HG03439 (cell line): Measurements from ENCODE around the gene ZNF3.

ENCODE experiments used
- ATAC-seq: cut with Tn5 transposase; IDR thresholded peaks from one replicate; pipeline ENCODE4 v1.9.1; 2021; ENCODE audit warnings: mild to moderate bottlenecking, moderate library complexity; ENCODE audit not compliant: unreplicated experiment

The ZNF3 gene

DNA sequence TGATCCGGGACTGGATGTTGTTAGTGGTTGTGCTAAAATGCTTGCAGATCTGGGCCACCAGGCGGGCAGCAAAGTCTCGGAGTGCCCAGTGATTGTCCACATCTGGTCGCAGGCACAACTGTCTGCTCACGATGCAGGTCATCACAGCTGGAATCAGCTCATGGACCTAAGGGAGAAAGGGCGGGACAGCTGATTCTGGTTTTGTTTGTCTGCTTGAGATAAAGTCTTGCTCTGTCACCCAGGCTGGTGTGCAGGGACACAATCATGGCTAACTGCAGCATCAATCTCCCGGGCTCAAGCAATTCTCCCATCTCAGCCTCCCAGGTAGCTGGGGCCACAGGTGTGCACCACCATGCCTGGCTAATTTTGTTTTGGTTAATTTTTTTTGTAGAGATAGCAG lies 29.6 kb upstream of the ZNF3 start:
- no peak for ATAC-seq

DNA sequence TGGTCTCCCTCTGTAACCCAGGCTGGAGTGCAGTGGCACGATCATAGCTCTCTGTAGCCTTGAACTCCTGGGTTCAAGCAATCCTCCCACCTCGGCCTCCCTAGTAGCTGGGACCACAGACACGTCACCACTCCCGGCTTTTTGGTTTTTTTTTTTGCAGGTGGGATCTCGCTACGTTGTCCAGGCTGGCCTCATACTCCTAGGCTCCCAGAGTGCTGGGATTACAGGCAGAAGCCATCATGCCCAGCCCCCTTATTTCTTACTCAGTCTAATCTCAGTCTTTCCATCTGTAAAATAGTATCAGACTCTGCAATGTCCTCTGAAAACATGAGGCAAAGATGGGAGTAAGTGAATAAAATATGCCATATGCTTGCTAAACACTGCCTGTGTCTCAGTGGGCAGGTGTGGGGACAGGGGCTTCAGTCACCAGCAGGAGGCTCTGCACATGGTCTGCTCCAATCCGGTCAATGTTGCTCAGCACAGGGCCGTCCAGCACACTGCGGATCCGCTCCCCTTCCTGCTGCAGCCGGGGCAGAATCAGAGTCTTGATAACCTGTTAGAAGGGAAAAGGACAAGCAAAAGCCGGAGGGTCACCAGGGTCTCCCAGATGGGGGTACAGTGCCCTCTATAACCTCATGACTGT lies 28.1 kb upstream of the ZNF3 start:
- ATAC-seq: no peak

DNA sequence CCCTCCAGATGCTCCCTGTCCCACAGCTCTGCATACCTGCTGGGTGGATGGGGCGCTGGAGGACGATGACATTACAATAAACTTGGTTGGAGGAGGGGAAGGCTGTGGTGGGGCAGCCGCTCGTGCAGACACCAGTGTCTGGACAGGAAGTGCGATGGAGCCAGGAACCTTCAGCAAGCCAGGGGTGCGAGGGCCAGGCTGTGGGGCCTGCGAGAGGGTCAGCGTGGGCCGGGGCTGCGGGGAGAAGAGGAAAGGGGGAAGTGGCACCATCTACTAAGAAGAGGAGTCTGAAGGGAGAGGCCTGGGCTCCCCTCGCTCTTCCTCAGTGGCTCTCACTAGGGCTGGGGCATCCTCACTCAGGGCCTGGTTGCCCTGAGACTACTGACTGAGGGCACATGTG lies 26.4 kb upstream of the ZNF3 start:
- no peak for ATAC-seq

DNA sequence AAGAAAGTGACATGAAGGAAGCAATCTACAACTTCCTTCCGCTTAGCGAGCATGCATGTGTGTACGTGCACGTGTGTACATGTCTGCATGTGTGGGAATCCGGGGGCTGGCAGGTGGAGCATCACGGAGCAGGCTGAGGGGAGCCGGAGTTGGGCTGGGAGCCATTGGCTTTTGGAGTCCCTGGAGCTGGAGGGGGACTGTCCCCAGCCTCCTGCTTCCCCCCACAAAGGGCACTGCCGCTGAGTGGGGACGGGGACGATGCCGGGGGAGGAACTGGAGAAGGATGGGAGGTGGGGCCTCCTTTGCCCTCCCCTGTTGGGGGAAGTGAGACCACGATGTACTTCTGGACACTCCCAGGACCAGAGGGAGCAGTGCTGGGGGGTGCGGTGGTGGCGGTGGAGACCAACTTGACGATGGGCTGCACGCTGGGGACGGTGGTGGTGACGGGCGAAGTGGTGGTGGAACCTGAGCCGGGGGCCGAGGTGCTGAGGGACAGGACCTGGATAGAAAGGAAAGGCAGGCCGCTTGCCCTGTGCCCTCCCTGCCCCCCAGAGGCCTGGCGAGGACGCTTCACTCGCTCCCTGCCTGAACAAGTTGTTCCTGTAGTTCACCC lies 25.7 kb upstream of the ZNF3 start:
- ATAC-seq: no peak

DNA sequence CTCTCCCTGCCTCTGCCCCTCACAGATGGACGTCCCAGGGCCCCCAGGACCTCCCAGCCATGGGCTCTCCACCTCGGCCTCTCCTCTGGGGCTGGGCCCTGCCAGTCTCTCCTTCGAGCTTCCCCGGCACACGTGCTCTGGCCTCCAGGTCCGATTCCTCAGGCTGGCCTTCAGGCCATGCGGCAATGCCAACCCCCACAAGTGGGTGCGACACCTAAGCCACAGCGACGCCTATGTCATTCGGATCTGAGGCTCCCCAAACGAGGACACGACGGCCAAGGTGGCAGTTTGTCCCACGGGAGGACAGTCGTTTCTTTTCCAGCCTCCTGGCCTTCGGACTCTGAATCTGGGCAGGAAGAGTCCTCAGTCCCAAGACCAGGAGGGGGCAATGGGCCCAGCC lies 25.1 kb upstream of the ZNF3 start:
- no peak for ATAC-seq

DNA sequence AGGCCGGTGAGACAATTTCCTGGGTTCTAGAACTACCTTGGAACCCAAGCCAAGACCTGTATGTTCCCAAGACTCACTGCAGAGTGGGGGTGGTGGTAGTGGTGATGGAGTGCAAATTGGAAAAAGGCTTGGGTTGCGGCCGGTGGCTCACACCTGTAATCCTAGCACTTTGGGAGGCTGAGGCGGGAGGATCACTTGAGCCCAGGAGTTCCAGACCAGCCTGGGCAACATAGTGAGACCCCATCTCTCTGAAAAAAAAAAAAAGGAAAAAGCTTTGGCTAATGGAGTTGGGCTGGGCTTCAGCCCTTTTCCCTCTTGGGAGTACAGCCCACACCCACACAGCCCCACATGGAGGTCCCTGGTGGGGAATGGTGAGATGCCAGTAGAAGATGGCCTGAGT lies 24.0 kb upstream of the ZNF3 start:
- ATAC-seq: no peak

DNA sequence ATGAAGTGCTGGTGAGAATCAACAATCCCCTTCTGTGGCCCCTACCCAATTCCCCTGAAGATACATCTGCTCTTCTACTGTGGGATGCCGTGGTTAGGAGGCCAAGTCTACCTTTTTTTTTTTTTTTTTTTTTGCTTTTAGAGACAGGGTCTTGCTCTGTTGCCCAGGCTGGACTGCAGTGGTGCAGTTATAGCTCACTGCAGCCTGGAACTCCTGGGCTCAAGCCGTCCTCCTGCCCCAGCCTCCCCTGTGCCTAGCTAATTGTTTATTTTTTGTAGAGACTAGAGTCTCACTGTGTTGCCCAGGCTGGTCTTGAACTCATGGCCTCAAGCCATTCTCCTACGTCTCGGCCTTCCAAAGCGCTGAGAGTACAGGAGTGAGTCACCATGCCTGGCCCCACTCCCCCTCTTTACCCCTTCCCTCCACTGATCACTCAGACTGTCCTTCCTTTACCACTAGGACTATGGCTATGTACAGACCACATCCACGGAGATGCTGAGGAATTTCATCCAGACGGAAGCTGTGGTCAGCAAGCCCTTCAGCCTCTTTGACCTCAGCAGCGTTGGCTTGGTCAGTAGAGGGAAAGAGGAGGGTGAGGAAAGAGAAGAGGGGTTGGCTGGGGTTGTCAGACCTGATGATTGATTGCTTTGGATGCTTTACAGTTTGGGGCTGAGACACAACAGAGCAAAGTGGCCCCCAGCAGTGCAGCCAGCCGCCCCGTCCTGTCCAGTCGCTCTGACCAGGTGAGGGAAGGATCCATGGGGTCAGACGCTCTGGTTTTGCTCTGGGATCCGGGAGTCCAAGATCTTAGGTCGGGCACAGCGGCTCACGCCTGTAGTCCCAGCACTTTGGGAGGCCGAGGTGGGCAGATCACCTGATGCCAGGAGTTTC lies 21.7 kb upstream of the ZNF3 start:
- no peak for ATAC-seq

DNA sequence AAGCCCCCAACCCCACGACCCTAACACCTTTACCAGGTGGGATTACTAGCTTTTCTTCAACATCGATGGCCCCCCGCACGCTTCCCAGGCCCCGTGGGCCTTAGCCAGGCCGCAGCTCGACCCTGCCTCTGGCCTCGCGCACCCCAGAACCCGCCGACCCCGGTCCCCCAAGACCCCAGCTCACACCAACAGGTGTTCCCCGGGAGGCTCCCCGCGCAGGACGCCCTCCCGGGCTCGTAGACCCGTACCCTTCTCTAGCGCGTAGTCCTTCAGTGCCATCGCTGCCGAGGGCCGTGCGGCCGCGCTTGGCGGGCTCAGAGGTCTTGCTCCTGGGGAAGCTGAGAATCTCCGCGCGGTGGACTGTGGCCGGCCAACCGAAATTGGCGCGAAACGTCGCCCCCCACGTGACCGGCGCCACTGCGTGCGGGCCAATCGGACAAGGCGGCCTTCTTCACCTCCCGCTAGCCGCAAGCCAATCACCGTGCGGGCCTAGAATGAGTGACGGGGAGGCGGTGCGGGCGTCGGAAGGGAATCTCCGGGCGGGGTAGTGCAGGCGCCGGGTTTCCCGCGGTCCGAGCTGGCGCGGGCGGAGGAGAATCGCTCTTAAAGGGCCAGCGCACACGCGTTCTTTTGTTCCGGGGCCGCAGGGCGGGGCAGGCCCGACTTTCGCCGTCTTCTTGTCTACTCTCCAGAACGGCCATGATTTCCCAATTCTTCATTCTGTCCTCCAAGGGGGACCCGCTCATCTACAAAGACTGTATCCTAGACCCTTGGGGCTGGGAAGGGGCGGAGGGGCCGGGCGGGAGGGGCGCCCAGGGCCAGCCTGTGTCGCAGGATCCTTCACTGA lies 19.7 kb upstream of the ZNF3 start, which contains the start of the genes AP4M1 and MCM7:
Gene AP4M1 (plus strand): TSS at position 628 of the 847 bp plus-strand sequence. CDS start 72 bp downstream, at position 700.
Gene MCM7 (minus strand): TSS at position 382 of the 847 bp plus-strand sequence. CDS start 103 bp downstream, at position 279.
- peak; percentile 81 for ATAC-seq

DNA sequence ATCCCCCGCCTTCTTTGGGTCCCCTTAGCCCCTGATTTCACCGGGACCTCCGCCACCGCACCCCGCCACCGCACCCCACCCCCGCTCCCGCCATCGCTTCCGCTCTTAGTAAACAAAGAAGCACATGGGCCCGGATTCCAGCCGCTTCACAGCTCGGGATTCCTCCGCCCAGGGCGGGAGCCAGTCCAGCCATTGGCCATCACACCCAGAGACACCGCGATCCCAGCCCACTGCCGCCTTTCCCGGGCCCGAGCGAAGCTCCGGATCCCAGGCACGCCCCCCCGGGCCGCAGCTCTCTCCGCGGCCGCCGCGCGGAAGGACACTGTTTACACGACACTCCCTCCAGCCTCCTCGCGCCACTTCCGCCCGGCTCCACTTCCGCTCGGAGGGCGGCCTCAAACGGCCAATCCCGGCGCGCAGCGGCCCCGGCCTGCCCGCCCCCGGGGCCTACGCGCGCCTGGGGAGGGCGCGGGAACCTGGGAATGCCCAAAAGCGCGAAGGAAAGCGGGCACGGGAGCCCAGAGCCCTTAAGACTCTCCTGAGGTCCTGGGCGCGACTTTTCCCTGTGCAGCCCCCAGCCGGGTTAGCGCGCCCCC lies 19.0 kb upstream of the ZNF3 start:
- ATAC-seq: peak; percentile 57

DNA sequence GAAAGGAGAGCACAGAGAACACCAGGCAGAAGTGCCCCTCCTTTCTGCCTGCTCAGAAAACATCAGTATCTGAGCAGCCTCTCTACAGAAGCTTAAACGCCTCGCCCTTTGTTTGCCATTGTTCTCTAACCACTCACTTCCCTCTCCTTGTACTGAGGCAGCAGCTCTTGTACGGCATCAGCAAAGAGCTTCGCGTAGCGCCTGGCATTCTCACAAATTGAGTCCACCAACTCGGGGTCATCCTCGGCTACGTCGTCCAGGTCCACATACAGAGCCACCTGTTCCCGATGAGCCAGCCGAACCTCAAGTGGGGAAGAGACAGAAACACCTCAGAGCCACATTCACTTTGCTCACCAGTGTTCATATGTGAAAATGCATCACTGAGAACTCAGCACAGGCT lies 17.9 kb upstream of the ZNF3 start:
- no peak for ATAC-seq

DNA sequence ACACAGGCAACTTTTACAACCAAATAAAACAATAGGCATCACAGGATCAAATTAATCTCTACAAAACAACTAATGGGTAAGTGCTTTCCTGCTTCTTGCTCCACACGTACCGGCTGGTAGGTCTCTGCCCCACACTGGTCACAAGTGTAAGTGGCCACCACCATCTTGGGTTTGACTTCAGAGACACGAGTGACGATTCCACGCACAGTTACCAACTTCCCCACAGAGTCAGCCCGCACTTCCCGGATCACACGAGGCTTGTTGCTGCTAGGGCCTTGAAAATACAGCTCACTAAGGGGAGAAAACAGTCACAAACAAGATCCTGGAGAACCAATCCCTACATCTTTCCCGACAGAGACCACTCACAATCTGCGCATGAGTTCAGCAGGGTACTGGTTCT lies 17.4 kb upstream of the ZNF3 start:
- ATAC-seq: no peak

DNA sequence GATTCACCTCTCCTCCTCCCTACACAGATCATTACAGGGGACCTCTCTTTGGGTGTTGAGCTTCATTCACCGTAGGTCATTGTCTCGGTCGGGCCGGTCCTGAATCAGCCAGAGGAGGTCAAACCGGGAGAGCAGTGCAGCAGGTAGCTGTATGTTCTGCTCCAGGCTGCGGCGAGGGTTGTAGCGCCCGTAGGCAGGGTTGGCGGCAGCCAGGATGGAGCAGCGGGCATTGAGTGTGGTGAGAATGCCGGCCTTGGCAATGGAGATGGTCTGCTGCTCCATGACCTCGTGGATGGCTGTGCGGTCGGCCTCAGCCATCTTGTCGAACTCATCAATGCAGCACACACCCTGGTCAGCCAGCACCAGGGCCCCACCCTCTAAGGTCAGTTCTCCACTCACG lies 14.2 kb upstream of the ZNF3 start:
- no peak for ATAC-seq

DNA sequence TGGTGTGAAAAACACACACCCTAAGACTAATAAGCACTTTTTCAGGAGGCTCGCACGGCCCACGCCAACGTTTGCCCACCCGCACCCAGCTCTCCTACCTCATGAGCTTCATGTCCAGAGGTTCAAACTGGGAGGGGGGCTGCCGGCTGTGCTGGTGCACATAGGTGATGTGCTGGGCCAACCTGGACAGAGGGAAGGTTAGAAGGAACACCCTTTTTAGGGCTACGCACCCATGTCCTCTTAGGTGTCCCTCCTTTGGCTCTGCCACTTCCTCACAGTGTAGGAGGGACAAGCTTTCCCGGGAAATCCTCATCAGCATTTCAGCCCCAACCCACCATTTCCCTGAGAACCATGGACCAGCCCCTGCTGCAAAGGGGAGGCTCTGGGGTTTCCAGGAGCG lies 13.8 kb upstream of the ZNF3 start:
- ATAC-seq: no peak

DNA sequence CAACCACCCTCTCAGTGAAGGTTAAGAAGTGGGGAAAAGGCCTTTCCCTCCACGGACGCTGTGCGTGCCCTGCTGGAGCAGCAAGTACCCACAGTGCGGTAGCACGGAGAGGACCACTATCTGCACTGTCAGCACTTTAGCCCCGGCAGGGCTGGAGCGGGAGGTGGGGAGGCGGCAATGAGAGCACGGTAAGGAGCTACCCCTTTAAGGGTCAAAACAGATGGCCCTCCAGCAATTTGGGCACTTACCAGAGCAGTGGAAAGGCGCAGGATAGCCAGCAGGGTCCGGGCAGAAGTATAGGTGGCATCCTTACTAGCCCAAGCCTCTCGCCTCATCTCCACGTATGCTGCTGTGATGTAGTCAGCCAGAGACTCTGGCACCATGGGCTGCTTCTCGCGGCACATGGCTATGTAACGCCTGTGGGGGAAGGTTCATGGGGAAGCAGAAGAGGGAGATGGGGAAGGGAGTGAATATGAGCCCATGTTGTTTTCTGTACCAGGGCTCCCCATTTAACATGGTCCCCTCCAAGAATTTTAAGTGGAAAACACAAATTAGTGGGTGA lies 12.5 kb upstream of the ZNF3 start:
- no peak for ATAC-seq

DNA sequence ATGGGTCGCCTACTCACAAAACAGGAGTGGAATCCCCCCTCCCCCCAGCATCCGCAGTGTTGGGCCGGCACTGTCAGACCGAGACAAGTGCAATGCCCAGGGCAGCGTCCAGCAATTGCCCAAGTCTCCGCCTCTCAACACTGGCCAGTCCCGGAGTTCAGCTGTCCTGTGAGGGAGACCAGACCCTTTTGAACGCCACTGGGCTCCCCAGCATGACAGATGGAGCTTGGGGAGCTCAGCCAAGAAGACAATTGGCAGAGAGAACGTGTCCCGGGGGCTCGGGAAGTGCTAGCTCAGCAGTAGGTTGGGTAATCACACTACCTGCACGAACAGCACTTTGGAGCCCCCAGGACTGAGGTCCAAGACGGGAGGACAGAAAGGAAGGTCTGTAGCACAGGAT lies 12.0 kb upstream of the ZNF3 start:
- no peak for ATAC-seq

DNA sequence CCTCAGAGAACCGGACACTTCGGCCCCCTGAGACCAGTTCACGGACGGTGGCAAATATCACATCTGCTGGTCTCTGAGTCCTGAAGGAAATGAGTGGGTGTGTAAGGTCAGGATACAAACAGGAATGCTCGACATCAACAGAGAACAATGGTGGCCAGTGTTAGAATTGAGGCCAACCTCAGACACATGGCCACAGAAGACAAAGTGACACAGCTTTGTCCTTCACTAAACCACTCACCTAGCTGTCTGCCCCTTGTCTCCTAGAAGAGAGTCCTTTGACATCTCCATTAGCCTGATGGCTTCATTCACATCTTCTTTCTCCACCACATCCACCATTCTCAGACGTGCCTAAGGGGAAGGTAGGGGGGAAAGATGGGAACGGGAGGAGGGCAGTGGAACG lies 11.5 kb upstream of the ZNF3 start:
- no peak for ATAC-seq

DNA sequence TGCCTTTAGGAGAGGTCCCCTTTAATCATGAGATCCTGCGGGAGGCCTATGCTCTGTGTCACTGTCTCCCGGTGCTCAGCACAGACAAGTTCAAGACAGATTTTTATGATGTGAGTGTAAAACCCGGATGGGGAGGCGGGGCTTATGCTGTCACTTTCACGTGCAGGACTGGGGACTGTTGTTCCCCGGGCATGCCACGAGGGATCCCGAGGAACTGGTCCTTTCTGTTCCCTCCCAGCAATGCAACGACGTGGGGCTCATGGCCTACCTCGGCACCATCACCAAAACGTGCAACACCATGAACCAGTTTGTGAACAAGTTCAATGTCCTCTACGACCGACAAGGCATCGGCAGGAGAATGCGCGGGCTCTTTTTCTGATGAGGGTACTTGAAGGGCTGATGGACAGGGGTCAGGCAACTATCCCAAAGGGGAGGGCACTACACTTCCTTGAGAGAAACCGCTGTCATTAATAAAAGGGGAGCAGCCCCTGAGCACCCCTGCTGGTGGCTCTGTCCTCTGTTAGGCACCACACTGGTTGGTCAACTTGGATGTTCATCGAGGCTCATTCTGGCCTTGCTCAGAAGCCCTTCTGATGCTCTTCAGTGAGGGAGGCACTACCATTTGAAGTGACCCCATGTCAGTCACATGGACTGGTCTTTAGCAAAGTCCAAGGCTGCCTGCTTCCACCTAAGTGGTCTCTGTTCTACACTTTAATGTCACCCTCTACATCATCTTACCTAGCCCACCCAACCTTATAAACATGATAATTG lies 10.1 kb upstream of the ZNF3 start:
- ATAC-seq: no peak

DNA sequence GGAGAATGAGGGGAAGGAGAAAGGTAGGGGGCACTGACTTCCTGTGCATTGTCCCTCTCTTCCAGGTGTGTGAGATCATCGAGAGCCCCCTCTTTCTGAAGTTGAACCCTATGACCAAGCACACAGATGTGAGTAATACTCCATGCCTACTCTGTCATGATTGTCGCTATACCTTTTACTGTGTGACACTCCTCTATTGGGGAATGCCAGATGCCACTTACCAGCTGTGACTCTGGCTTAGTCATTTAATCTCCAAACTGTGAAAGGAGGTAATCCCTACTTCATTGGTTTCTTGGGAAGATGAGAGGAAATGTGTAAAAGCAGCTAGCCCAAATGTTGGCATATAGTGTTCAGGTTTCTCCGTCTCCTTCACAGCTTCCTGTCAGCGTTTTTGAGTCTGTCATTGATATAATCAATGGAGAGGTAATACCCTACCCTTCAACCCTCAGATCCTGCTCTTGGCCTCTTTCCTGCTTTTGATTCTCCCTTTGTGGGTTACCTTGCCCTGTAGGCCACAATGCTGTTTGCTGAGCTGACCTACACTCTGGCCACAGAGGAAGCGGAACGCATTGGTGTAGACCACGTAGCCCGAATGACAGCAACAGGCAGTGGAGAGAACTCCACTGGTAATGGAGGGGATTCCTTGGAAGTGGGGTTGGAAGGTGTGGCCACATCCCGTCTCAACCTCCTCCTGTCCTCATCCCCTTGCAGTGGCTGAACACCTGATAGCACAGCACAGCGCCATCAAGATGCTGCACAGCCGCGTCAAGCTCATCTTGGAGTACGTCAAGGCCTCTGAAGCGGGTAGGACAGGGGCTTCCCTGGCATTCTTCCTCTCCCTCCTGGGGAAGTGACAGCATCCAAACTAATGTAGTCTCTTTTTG lies 9.2 kb upstream of the ZNF3 start:
- ATAC-seq: no peak
